ENCODE results near the gene EYS.

DNA sequence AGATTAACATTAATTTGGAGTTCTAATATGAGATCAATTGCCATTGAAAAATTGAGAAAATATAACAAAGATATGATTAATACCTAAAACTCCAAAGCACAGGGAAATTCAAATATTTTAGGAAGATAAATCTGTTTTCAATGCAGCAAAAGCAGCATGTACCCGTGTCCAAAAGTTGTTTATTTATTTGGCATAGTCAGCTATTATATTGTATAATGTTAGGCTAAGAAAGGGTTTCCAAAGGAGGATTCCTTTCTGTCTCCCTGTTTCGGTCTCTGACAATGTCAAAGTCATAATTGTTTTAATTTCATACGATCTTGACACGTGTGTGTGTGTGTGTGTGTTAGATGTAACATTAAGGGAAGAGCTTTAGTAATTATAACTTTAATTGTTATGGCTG lies 914.5 kb downstream of the EYS start:
- TF ChIP-seq POLR2A (IDR thresholded peaks at IDR 0.05; ENCODE audit: extremely low read depth, insufficient read length): no peak
- TF ChIP-seq, protein P1, sequence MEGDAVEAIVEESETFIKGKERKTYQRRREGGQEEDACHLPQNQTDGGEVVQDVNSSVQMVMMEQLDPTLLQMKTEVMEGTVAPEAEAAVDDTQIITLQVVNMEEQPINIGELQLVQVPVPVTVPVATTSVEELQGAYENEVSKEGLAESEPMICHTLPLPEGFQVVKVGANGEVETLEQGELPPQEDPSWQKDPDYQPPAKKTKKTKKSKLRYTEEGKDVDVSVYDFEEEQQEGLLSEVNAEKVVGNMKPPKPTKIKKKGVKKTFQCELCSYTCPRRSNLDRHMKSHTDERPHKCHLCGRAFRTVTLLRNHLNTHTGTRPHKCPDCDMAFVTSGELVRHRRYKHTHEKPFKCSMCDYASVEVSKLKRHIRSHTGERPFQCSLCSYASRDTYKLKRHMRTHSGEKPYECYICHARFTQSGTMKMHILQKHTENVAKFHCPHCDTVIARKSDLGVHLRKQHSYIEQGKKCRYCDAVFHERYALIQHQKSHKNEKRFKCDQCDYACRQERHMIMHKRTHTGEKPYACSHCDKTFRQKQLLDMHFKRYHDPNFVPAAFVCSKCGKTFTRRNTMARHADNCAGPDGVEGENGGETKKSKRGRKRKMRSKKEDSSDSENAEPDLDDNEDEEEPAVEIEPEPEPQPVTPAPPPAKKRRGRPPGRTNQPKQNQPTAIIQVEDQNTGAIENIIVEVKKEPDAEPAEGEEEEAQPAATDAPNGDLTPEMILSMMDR (IDR thresholded peaks at IDR 0.05; ENCODE audit: low read depth, low read length): no peak
- TF ChIP-seq MAX (IDR thresholded peaks at IDR 0.05; ENCODE audit: low read depth, low read length): no peak
- no peak for TF ChIP-seq MYC (IDR thresholded peaks at IDR 0.05; ENCODE audit: low read depth, low read length)
